Smooth muscle cell of the brain vasculature (primary cell): ENCODE data around the gene SLC35F3.
"Not testable (repeated sequence)": the region's sequence is repeated elsewhere in the genome, so short reads cannot be mapped to it uniquely, and the experiment has no call there.

ENCODE experiments used
- DNase-seq: peaks from one replicate; pipeline ENCODE4 v3.0.0-alpha.2; 2012; ENCODE audit warnings: low read depth, low spot score

SLC35F3 gene

DNA sequence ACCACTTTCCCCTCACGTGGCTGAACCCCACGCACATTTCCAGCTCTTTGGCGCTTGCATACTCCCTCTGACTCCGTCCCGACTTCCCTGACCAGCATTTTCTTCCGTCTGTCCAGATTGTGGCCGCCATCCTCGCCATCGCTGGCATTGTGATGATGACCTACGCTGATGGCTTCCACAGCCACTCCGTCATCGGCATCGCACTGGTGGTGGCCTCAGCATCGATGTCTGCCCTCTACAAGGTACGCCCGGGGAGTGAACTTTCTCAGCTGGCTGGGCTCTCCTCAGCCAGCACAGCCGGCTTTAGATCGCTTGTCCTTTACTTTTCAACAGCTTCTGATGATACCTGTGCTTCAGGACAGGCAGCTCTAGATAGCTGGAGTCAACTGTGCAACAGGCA, 412.0 kb downstream of the SLC35F3 start:
- DNase-seq, result no peak

DNA sequence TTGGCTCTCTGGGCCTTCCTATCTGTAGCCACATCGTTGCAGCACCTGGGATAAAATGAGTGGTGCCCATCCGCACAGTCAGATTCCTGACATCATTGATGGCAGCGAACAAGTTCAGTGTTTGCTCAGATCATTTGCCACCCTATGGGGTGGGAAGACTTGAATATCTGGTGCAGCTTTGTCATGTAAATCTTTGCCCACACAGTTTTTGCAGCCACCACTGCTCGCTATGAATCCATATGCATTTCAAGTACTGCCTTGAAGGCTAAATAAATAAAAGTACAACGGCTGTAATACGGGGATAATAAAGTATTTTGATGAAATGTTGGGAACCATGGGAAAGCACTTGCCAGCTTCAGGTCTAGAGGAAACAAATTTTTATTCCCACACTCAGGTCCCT, 412.5 kb downstream of the SLC35F3 start:
- DNase-seq, result no peak

- no peak for DNase-seq
Observed at GRCh38 chr1:234320069-234320468, 415.6 kb downstream of the SLC35F3 start.

GRCh38 chr1:234320549-234320948, 416.1 kb downstream of the SLC35F3 start:
- DNase-seq, result no peak

GRCh38 chr1:234321231-234321630, 416.8 kb downstream of the SLC35F3 start:
- no peak for DNase-seq

DNA sequence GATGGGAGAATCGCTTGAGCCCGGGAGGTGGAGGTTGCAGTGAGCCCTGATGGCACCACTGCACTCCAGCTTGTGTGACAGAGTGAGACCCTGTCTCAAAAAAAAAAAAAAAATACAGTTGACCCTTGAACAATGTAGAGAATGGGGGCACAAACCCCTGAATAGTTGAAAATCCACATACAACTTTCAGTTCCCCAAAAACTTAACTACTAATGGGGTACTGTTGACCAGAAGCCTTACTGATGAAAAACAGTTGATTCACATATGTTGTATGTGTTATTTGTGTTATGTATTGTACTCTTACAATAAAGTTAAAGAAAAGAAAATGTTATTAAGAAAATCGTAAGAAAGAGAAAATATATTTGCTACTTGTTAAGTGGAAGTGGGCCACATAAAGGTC, 417.6 kb downstream of the SLC35F3 start:
- DNase-seq, result no peak

- DNase-seq, result no peak
Observed at GRCh38 chr1:234322979-234323378, 418.5 kb downstream of the SLC35F3 start.

GRCh38 chr1:234324821-234325220, 420.3 kb downstream of the SLC35F3 start:
- no peak for DNase-seq

DNA sequence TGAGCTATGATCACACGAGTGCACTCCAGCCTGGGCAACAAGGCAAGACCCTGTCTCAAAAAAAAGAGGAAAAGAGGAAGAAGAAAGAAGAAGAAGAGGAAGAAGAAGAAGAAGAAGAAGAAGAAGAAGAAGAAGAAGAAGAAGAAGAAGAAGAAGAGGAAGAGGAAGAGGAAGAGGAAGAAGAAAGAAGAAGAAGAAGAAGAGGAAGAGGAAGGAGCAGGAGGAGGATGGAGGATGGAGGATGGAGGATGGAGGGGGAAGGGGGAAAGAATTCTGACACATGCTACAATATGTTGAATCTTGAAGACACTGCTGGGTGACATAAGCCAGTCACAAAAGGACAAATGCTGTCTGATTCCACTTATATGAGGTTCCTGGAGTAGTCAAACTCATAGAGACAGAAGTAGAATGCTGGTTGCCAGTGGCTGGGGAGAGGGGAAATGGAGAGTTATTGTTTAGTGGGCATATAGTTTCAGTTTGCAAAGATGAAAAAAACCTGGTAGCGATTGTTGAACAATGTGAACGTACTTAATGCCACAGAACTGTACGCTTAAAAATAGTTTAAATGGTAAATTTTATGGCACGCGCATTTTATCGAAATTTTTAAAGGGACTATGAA, 421.5 kb downstream of the SLC35F3 start:
- DNase-seq, result no peak

- no peak for DNase-seq
Observed at GRCh38 chr1:234326497-234327366, 422.3 kb downstream of the SLC35F3 start.

GRCh38 chr1:234327577-234328164, 423.2 kb downstream of the SLC35F3 start:
- no peak for DNase-seq

DNA sequence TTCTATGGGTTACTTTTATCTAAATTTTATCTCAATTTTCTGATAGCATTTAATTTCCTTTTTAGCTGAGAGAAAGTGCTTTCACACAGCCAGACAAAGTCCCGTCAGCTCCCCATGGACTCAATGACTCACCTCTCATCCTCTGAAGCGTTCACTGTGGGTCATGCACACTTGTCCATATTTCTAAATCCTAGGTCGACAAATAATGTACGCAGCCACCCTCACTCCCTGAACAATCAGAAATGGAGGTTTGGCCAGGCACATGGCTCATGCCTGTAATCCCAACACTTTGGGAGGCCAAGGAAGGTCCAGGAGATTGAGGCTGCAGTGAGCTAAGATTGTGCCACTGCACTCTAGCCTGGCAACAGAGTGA, 426.4 kb downstream of the SLC35F3 start:
- DNase-seq, result no peak

- DNase-seq, result no peak
Observed at GRCh38 chr1:234331507-234331906, 427.0 kb downstream of the SLC35F3 start.

GRCh38 chr1:234336359-234336758, 431.9 kb downstream of the SLC35F3 start:
- DNase-seq, result no peak

DNA sequence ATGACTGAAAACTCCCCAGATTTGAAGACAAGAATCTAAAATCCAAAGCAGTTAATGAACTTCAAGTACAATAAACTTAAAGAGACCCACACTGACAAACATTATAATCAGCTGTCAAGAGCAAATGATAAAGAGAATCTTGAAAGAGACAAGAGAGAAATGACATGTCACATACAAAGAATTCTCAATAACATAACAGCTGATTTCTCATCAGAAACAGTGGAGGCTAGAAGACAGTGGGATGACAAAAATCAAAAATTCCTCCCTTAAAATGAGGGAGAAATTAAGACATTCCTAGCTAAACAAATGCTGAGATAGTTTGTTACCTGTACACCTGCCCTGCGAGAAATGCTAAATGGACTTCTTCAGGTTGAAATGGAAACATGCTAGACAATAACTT, 432.8 kb downstream of the SLC35F3 start:
- no peak for DNase-seq

DNA sequence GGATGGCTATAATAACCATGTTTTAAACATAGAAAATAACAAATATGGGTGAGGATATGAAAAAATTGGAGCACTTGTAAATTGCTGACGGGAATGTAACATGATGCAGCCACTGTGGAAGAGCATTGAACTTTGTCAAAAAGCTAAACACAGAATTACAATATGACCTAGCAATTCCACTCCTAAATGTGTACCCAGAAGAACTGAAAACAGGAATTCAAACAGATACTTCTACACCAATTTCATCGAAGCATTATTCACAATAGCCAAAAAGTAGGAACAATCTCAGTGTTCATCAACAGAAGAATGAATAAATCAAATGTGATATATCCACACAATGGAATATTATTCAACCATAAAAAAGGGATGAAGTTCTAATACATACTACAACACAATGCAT, 436.1 kb downstream of the SLC35F3 start:
- DNase-seq, result no peak

- DNase-seq, result no peak
Observed at GRCh38 chr1:234342774-234343173, 438.3 kb downstream of the SLC35F3 start.

DNA sequence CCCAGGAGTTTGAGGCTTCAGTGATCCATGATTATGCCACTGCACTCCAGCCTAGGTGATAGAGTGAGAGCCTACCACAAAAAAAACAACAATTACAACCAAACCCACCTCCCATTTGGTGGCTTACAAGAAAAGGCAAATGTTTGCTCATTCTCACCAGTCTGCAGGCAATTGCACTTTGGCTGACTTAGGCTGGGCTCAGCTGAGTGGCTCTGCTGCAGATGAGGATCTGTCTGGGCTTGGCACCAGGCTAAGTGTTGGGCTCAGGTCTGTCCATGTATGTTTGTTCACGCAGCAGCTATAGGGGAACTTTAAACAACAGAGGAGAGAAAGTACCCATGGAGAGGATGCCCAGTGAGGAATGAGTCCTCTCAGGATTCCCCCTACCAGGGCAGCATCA, 440.8 kb downstream of the SLC35F3 start:
- DNase-seq, result no peak

GRCh38 chr1:234348964-234349363, 444.5 kb downstream of the SLC35F3 start:
- no peak for DNase-seq

DNA sequence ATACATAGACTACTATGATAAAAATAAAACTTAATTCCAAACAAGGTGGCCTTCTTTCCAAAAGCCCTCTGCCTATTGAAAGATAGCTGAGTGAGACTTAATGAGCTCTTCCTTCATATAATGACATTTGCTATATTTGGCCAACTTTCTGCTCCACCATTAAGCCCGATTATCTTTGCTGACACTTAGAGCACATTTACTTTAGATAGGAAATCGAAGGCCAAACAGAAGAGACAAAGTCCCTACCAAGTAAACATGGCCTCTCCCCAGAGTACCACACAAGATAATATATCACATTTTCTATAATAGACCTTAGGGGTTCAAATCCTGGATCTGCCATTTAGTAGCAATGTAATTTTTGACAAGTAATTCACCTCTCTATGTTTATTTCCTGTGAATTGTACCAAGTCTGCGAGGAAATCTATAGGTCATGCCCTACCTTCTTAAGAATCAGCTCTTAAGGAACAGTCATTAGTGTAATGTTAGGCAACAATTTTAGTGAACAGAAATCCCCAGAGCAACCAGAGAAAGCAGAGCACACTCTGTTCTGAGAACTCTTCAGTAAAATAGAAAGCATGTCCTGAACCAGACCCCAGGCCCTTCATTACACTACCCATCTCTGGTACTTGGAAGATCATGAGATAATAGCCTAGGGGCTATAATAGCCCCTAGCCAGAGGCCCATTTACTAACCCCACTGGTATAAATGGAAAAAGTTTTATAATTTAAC, 451.5 kb downstream of the SLC35F3 start:
- DNase-seq, result no peak

GRCh38 chr1:234356615-234357269, 452.3 kb downstream of the SLC35F3 start:
- not testable (repeated sequence) for DNase-seq

DNA sequence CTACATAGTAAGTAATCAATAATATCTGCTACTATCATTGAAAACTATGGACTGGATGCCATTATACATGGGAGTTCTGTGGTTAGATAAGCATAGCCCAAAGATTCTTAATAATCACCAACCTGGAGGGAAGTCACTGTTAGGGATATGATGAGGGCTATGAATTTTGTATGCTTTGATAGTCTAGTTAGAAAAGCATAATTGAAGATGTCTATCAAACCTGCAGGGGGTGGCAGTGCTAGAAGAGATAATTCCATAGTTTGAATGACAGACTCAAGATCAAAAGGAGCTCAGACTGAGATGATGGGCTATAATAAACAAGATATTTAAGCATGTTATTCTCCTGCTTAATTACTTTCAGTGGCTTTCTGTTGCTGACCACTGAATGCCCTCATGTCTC, 453.4 kb downstream of the SLC35F3 start:
- DNase-seq, result no peak
